RWPE1 (cell line): ENCODE measurements around the gene KCNQ1.

Experiments
- CTCF ChIA-PET: fragments of 350-600 bp; sonication (Branson Sonifier 250); formaldehyde crosslinking; extraction: SDS; loops from one replicate; lab custom pipeline; 2021; lab: Yijun Ruan, JAX
- POLR2A ChIA-PET: fragments of 400-600 bp; formaldehyde crosslinking; extraction: SDS; loops from one replicate; lab custom pipeline; 2020; ENCODE audit warnings: antibody characterized with exemption; ENCODE audit not compliant: low non-redundant PET; lab: Yijun Ruan, JAX
- DNase-seq: peaks from one replicate; pipeline ENCODE4 v3.0.0; 2012; ENCODE audit warnings: low spot score
- H3K27ac ChIP-seq: fragments of 450-650 bp; 2 replicates; pipeline ENCODE4 v1.5.1; 2017
- TF ChIP-seq, protein P1 (sequence below): fragments of 450-650 bp; conservative IDR thresholded peaks from 2 replicates; pipeline ENCODE4 v1.5.1; 2017; ENCODE audit warnings: low read depth, mild to moderate bottlenecking

Gene KCNQ1

DNA sequence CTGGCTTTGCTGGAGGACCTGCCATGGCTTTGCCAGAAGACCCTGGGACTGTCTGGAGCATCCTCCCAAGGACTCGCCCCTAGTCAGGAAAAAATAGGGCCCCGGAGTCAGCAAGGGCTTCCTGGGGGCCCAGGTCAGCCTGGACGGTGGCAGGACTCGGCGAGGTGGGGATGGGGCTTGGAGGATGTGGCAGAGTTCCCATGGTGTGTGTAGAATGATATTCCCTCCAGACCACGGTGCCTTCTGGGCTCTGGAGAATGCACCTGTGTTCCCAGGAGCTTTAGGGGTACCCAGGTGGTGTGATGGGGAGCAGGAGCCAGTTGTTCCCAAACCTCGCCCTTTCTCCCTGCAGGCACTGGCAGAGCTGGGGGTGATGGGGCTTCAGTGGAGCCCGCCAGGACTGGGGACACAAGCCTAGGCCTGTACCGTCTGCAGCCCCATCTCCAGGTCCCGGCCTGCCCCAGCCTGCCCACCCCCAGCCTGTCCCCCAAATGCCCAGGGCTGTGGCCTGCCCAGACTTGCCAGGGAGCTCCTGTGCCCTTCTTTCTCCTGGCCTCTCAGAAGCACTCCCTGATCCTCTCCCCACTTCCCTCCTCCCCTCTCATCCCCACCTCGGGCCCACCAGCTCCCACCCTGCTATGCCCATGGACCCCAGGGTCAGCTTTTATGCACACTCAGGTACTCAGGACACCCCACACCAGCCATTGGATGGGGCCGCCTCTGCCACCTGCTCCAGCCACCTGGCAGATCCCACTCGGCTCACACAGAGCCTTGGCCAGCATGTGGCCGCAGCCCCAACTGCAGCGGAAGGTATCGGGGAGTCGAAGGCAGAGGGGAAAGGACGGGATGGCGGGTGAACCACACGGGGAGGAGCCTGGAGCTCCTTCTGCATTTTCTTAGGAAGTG, 358.6 kb downstream of the KCNQ1 start:
- ChIA-PET CTCF (interaction anchor here (0.7 kb wide), 1 partner anchor 83 kb away, joined by 3 read pairs; no protein-coding TSS in a partner anchor), POLR2A (no interaction called here)
- TF ChIP-seq, protein P1, sequence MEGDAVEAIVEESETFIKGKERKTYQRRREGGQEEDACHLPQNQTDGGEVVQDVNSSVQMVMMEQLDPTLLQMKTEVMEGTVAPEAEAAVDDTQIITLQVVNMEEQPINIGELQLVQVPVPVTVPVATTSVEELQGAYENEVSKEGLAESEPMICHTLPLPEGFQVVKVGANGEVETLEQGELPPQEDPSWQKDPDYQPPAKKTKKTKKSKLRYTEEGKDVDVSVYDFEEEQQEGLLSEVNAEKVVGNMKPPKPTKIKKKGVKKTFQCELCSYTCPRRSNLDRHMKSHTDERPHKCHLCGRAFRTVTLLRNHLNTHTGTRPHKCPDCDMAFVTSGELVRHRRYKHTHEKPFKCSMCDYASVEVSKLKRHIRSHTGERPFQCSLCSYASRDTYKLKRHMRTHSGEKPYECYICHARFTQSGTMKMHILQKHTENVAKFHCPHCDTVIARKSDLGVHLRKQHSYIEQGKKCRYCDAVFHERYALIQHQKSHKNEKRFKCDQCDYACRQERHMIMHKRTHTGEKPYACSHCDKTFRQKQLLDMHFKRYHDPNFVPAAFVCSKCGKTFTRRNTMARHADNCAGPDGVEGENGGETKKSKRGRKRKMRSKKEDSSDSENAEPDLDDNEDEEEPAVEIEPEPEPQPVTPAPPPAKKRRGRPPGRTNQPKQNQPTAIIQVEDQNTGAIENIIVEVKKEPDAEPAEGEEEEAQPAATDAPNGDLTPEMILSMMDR: no peak
- no peak for DNase-seq
- peak overlapping the region; percentile 21 for H3K27ac ChIP-seq

- POLR2A ChIA-PET: no interaction called here
Observed at GRCh38 chr11:2804189-2804588, 359.4 kb downstream of the KCNQ1 start.

GRCh38 chr11:2804701-2805387, 360.0 kb downstream of the KCNQ1 start:
- ChIA-PET CTCF (interaction anchor here (0.6 kb wide), 1 partner anchor 56 kb away, joined by 3 read pairs; no protein-coding TSS in a partner anchor), POLR2A (no interaction called here)
- TF ChIP-seq, protein P1: no peak
- H3K27ac ChIP-seq: no peak overlapping the region; the same call in 1 of the 2 replicates
- no peak for DNase-seq

More at GRCh38 chr11:2804189-2804588, 359.4 kb downstream of the KCNQ1 start:
- TF ChIP-seq, protein P1: no peak
- H3K27ac ChIP-seq: peak overlapping the region; percentile 21
- no peak for DNase-seq
- CTCF ChIA-PET: no interaction called here

DNA sequence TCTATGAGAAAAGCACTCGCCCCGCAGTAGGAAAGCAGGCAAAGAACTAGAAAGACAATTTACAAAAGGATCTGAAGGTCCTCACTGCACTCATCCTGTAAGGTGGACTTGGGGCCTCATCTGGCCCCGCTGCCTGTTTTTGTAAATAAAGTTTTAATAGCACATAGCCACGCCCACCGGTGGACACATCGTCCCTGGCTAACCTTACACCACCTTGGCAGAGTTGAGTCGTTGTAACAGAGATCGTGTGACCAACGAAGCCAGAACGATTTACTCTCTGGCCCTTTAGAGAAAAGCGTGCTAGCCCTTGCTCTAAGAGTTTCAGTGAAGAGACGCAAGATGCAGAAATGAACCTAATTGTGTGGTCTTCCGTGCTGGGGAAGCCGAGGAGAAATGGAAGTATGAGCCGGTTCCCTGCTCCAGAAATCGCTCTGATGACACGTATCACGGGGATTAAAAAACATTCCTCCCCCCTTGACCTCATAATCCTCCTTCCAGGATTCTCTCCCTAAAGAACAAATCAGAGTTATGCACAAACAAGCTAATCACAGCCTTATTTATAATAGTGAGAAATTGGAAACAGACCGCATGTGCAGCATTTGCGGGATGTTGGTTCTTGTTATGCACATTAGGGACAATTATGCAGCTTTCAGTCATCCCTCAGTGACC, 360.7 kb downstream of the KCNQ1 start:
- CTCF ChIA-PET: no interaction called here
- TF ChIP-seq, protein P1: no peak
- no peak for DNase-seq
- H3K27ac ChIP-seq: no peak overlapping the region
- POLR2A ChIA-PET: no interaction called here

DNA sequence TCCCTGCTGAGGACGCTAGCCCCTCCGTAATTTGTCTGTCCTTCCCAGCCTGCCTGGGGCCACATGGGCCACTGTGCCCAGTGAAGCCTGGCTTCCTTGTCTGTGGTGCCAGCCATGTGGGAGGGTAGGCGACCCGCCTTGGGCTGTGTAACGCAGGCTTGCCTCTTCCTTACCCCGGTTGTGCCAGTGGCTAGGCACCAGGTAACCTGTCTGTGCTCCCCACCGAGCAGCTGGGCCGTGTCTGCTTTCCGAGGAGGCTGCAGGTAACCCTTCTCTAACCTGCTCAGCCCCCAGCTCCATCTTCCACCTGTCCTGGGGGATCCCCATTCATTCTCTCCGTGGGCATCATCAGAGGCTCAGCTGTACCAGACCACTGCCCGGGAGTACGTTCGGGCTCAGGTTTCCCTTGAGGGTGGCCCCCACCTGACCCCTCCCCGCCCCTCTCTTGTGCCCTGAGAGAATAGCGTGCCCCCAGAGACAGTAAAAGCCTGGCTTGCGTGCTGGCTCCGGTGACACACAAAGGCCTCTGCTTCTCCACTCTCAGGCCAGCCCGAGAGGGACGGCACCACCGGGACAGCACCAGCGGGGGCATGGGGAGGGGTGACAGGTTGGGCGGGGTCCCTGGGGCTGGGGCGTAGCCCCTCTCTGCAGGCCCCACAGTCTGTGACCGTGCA, 361.7 kb downstream of the KCNQ1 start:
- TF ChIP-seq, protein P1: no peak
- H3K27ac ChIP-seq: no peak overlapping the region
- ChIA-PET CTCF (no interaction called here), POLR2A (no interaction called here)
- no peak for DNase-seq
